Measurements from ENCODE around the gene VPS13A. TPM values are rescaled to one million over a fixed set of nuclear protein-coding genes. Genes with fewer than 3 reads are reported as not detected.

Gene VPS13A
- total RNA-seq, 1 experiment from 2014 or later: 52.8 TPM

DNA sequence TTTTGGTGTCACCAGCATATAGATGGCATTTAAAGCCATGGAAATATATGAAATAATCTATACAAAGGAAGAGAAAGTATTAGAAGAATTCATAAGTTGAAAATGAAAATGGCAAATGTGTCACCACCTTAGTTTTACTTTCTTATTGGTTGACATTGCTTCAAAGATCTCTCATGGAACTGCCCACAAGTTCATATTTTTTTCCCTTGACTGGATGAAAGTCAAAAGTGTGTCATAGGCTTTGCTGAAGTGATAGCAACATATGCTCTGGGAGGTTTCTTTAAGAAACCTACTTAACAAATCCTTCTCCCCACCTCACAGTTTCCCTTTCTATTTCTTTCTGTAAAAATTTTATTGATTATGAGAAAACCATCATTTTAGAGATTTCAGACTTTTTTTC, 127.2 kb downstream of the VPS13A start:
- CTCF ChIA-PET: no interaction called here

DNA sequence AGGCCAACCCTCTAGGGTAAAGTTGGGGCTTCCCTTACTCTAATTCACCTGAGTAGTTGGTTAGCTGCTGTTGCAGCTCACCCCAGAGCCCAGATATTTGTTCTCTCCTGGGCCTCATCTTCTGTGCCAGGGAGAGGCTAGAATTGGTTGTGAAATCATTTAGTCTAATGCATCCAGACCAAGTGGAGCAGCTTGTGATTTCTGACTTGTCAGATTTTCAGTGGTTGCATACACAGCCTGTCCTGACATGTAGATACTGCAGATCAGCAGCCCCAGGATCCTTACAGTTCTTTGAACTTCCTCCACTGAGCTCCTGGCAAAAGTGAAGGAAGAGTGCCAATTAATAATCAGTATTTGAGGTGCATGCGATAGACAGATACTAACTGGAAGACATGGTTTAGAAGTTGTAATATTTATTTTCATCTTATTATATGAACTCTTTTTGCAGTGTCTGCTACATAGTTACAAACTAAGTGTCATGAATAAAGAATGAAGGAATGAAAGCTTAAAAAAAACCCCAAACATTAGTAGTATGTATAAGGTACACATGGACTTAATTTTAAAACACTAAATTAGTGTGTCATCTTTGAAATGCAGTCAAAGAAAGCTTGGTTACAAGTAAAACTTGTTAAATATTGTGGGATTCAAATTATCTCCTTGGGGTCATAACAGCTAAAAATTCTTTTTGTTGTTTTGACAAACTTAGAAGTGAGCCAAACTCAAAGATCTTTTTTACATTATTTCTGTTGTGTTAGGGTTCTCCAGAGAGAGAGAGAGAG, 128.5 kb downstream of the VPS13A start:
- Histone ChIP-seq H3K4me3 (replicated peaks in 1 of 2; ENCODE audit: low read depth in 1 of 2, low read length in 2 of 2) (no peak overlapping the region), H3K27ac (ENCODE audit: low read depth, low read length) (no peak overlapping the region), H2AFZ (ENCODE audit: low read depth, low read length, poor library complexity, severe bottlenecking) (no peak overlapping the region), H3K27me3 (ENCODE audit: insufficient read depth, low read length) (no peaks in the 10 kb centered on the region), H3K36me3 (ENCODE audit: control insufficient read depth in 1 of 2, insufficient read depth in 2 of 2, low read length in 2 of 2) (no peaks in the 10 kb centered on the region), H3K9me3 (ENCODE audit: control insufficient read depth in 1 of 2, insufficient read depth in 1 of 2, low read depth in 1 of 2, low read length in 2 of 2) (no peaks in the 10 kb centered on the region), H4K20me1 (ENCODE audit: insufficient read depth) (no peaks in the 10 kb centered on the region), H3K9me2 (ENCODE audit: insufficient read depth) (no peaks in the 10 kb centered on the region), H3K9ac (ENCODE audit: low read length) (no peak overlapping the region), H3K4me1 (ENCODE audit: control insufficient read depth in 1 of 2, insufficient read depth in 2 of 2, low read length in 2 of 2) (no peaks in the 10 kb centered on the region), H3K4me2 (ENCODE audit: low read length) (no peak overlapping the region), H3K79me2 (ENCODE audit: insufficient read depth, low read length) (no peaks in the 10 kb centered on the region)
- intact Hi-C loops (cut with micrococcal nuclease): no loop called here
- ChIA-PET RAD21 (ENCODE audit: low non-redundant PET in 1 of 2, low total read pairs in 2 of 2, uncharacterized antibody in 2 of 2, unreplicated experiment in 2 of 2) (no interaction called here), POLR2A (interaction anchor here (0.7 kb wide), 1 partner anchor 839 kb away, joined by 3 read pairs; no protein-coding TSS in a partner anchor), CTCF (no interaction called here)
- DNase-seq (ENCODE audit: low read depth, low spot score) (no peak), ATAC-seq (no peak)
- BruUV-seq (replicated peaks): no TSS peak
- TF ChIP-seq ZNF274 (IDR thresholded peaks at IDR 0.05; ENCODE audit: low read depth, low read length): no peak
- no peak for TF ChIP-seq RAD21 (IDR thresholded peaks at IDR 0.05; ENCODE audit: low read depth)
- TF ChIP-seq SIN3A (IDR thresholded peaks at IDR 0.05; ENCODE audit: low read depth): no peak
- TF ChIP-seq YY1 (IDR thresholded peaks at IDR 0.05; ENCODE audit: extremely low read depth, insufficient replicate concordance, low read depth, low read length): no peak
- TF ChIP-seq, protein P1, sequence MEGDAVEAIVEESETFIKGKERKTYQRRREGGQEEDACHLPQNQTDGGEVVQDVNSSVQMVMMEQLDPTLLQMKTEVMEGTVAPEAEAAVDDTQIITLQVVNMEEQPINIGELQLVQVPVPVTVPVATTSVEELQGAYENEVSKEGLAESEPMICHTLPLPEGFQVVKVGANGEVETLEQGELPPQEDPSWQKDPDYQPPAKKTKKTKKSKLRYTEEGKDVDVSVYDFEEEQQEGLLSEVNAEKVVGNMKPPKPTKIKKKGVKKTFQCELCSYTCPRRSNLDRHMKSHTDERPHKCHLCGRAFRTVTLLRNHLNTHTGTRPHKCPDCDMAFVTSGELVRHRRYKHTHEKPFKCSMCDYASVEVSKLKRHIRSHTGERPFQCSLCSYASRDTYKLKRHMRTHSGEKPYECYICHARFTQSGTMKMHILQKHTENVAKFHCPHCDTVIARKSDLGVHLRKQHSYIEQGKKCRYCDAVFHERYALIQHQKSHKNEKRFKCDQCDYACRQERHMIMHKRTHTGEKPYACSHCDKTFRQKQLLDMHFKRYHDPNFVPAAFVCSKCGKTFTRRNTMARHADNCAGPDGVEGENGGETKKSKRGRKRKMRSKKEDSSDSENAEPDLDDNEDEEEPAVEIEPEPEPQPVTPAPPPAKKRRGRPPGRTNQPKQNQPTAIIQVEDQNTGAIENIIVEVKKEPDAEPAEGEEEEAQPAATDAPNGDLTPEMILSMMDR (IDR thresholded peaks at IDR 0.05 in 2 of 3, conservative IDR thresholded peaks at IDR 0.05 in 1 of 3; ENCODE audit: borderline replicate concordance in 1 of 3, insufficient read depth in 1 of 3, low read depth in 2 of 3, low read length in 2 of 3): no peak
- TF ChIP-seq, protein P2, sequence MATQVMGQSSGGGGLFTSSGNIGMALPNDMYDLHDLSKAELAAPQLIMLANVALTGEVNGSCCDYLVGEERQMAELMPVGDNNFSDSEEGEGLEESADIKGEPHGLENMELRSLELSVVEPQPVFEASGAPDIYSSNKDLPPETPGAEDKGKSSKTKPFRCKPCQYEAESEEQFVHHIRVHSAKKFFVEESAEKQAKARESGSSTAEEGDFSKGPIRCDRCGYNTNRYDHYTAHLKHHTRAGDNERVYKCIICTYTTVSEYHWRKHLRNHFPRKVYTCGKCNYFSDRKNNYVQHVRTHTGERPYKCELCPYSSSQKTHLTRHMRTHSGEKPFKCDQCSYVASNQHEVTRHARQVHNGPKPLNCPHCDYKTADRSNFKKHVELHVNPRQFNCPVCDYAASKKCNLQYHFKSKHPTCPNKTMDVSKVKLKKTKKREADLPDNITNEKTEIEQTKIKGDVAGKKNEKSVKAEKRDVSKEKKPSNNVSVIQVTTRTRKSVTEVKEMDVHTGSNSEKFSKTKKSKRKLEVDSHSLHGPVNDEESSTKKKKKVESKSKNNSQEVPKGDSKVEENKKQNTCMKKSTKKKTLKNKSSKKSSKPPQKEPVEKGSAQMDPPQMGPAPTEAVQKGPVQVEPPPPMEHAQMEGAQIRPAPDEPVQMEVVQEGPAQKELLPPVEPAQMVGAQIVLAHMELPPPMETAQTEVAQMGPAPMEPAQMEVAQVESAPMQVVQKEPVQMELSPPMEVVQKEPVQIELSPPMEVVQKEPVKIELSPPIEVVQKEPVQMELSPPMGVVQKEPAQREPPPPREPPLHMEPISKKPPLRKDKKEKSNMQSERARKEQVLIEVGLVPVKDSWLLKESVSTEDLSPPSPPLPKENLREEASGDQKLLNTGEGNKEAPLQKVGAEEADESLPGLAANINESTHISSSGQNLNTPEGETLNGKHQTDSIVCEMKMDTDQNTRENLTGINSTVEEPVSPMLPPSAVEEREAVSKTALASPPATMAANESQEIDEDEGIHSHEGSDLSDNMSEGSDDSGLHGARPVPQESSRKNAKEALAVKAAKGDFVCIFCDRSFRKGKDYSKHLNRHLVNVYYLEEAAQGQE (IDR thresholded peaks at IDR 0.05; ENCODE audit: low read depth): no peak
- TF ChIP-seq JUND (IDR thresholded peaks at IDR 0.05): no peak
- no peak for TF ChIP-seq TCF7L2 (IDR thresholded peaks at IDR 0.05; ENCODE audit: borderline replicate concordance, extremely low read depth, insufficient read depth, insufficient read length)
- no peak for TF ChIP-seq FOSL1 (IDR thresholded peaks at IDR 0.05; ENCODE audit: low read depth)
- no peak for TF ChIP-seq POLR2A (IDR thresholded peaks at IDR 0.05; ENCODE audit: borderline replicate concordance, extremely low read depth, insufficient read depth, insufficient read length)
- no peak for TF ChIP-seq SP1 (IDR thresholded peaks at IDR 0.05; ENCODE audit: low read depth)
- TF ChIP-seq SRF (IDR thresholded peaks at IDR 0.05; ENCODE audit: low read depth): no peak

More for the DNA sequence above, 127.2 kb downstream of the VPS13A start:
- no peaks in the 10 kb centered on the region for H3K27me3 ChIP-seq (ENCODE audit: insufficient read depth, low read length)
- no peak overlapping the region for H3K27ac ChIP-seq (ENCODE audit: low read depth, low read length)
- H4K20me1 ChIP-seq (ENCODE audit: insufficient read depth): no peaks in the 10 kb centered on the region
- H3K36me3 ChIP-seq (ENCODE audit: control insufficient read depth in 1 of 2, insufficient read depth in 2 of 2, low read length in 2 of 2): no peaks in the 10 kb centered on the region
- H3K9me3 ChIP-seq (ENCODE audit: control insufficient read depth in 1 of 2, insufficient read depth in 1 of 2, low read depth in 1 of 2, low read length in 2 of 2): no peaks in the 10 kb centered on the region
- ChIA-PET POLR2A (no interaction called here), RAD21 (ENCODE audit: low non-redundant PET in 1 of 2, low total read pairs in 2 of 2, uncharacterized antibody in 2 of 2, unreplicated experiment in 2 of 2) (no interaction called here)
- ATAC-seq (no peak), DNase-seq (ENCODE audit: low read depth, low spot score) (no peak)
- H3K9me2 ChIP-seq (ENCODE audit: insufficient read depth): no peaks in the 10 kb centered on the region
- TF ChIP-seq CBX3 (IDR thresholded peaks at IDR 0.05; ENCODE audit: low read depth) (no peak), POLR2A (IDR thresholded peaks at IDR 0.05; ENCODE audit: borderline replicate concordance, extremely low read depth, insufficient read depth, insufficient read length) (no peak), ZNF274 (IDR thresholded peaks at IDR 0.05; ENCODE audit: low read depth, low read length) (no peak), EGR1 (IDR thresholded peaks at IDR 0.05; ENCODE audit: low read depth) (no peak)
- TF ChIP-seq, protein P3, sequence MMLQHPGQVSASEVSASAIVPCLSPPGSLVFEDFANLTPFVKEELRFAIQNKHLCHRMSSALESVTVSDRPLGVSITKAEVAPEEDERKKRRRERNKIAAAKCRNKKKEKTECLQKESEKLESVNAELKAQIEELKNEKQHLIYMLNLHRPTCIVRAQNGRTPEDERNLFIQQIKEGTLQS (IDR thresholded peaks at IDR 0.05): no peak
- 0 out of 2 replicates have a peak, but pooled peaks cover 3% of the 10 kb centered on the region for H3K79me2 ChIP-seq (ENCODE audit: insufficient read depth, low read length)
- H2AFZ ChIP-seq (ENCODE audit: low read depth, low read length, poor library complexity, severe bottlenecking): no peak overlapping the region
- BruUV-seq (replicated peaks): no TSS peak
- no peak overlapping the region for H3K4me3 ChIP-seq (replicated peaks in 1 of 2; ENCODE audit: low read depth in 1 of 2, low read length in 2 of 2)
- H3K9ac ChIP-seq (ENCODE audit: low read length): no peak overlapping the region
- intact Hi-C loops (cut with micrococcal nuclease): no loop called here
- no peak overlapping the region for H3K4me2 ChIP-seq (ENCODE audit: low read length)
- no peaks in the 10 kb centered on the region for H3K4me1 ChIP-seq (ENCODE audit: control insufficient read depth in 1 of 2, insufficient read depth in 2 of 2, low read length in 2 of 2)

Data from HCT116 (cell line).